K562 (cell line): ENCODE results near the gene SUOX. TPM values are rescaled to one million over a fixed set of nuclear protein-coding genes. Genes with fewer than 3 reads are reported as not detected.

ENCODE experiments used
- ATAC-seq: fragments of 200-7000 bp; cut with Tn5 transposase; 3 replicates; pipeline ENCODE4 v1.9.1; 2020; ENCODE audit warnings: moderate library complexity
- BruUV-seq: library from RNA; stranded (reverse); fragments of 400-500 nt; replicated peaks from 2 replicates; lab custom pipeline; 2021; lab: Mats Ljungman, UMichigan
- CTCF ChIA-PET: fragments of 300-600 bp; formaldehyde crosslinking; extraction: SDS; loops from one replicate; lab custom pipeline; 2021; ENCODE audit warnings: low intra/inter-chr PET ratio; lab: Yijun Ruan, JAX
- POLR2A ChIA-PET: fragments of 300-600, 350-650 bp; sonication (Branson Sonifier 250); formaldehyde crosslinking; extraction: SDS; loops from one replicate; lab custom pipeline; 2021; ENCODE audit warnings: antibody characterized with exemption, inconsistent platforms; lab: Yijun Ruan, JAX
- DNase-seq, 4 experiments: peaks; one replicate each; pipeline versions ENCODE4 v3.0.0 to v3.0.0-alpha.2; 2011 to 2018; ENCODE audit warnings: low spot score in 3 of 4, mixed read lengths in 3 of 4; ENCODE audit errors: extremely low read depth in 1 of 4
- FAIRE-seq: peaks from 2 replicates; lab custom pipeline; 2011; peaks lifted over from hg19 to GRCh38; lab: Jason Lieb, UNC
- H2AFZ ChIP-seq: 2 replicates; pipeline ENCODE4 v1.6.0; 2011; ENCODE audit warnings: low read depth, low read length, control low read depth, inconsistent platforms
- H3K27ac ChIP-seq: fragments of 200-600 bp; 3 replicates; pipeline ENCODE4 v1.8.0; 2011; ENCODE audit warnings: low read depth, mild to moderate bottlenecking, control low read depth, inconsistent platforms, low read length, moderate library complexity, mixed read lengths; ENCODE audit errors: extremely low read depth
- H3K27me3 ChIP-seq, 2 experiments: fragments of 300-600 bp in 1 of 2; 2 replicates in 1 of 2; 3 replicates in 1 of 2; pipeline versions ENCODE4 v1.6.0 to v1.8.0; 2011; ENCODE audit warnings: inconsistent platforms in 2 of 2, low read length in 2 of 2, mild to moderate bottlenecking in 1 of 2, mixed read lengths in 1 of 2, moderate library complexity in 1 of 2; ENCODE audit not compliant: control insufficient read depth in 2 of 2, insufficient read depth in 2 of 2
- H3K36me3 ChIP-seq: fragments of 300-600 bp; 3 replicates; pipeline ENCODE4 v1.8.0; 2011; ENCODE audit warnings: mild to moderate bottlenecking, low read length, inconsistent platforms; ENCODE audit not compliant: control insufficient read depth, insufficient read depth
- H3K4me1 ChIP-seq, 2 experiments: fragments of 200-600 bp in 1 of 2; replicated peaks in 1 of 2; 2 replicates in 1 of 2; 3 replicates in 1 of 2; pipeline versions ENCODE4 v1.5.1 to v1.8.0; 2011; ENCODE audit warnings: inconsistent platforms in 2 of 2, low read length in 2 of 2, mild to moderate bottlenecking in 1 of 2, mixed read lengths in 1 of 2, moderate library complexity in 1 of 2; ENCODE audit not compliant: control insufficient read depth in 2 of 2, insufficient read depth in 2 of 2
- H3K4me2 ChIP-seq: 2 replicates; pipeline ENCODE4 v1.6.1; 2011; ENCODE audit warnings: low read length, control low read depth, inconsistent platforms, mixed read lengths; ENCODE audit not compliant: insufficient read depth
- H3K4me3 ChIP-seq: fragments of 200-600 bp; sonication (generic), shearing (Covaris generic); 2 replicates; pipeline ENCODE4 v1.5.1; 2016; ENCODE audit warnings: control low read depth, inconsistent platforms
- H3K79me2 ChIP-seq: fragments of 200-600 bp; 3 replicates; pipeline ENCODE4 v1.8.0; 2011; ENCODE audit warnings: low read length, inconsistent platforms; ENCODE audit not compliant: control insufficient read depth, insufficient read depth
- H3K9ac ChIP-seq, 2 experiments: 2 replicates each; pipeline versions ENCODE4 v1.6.0 to v1.6.1; 2011; ENCODE audit warnings: low read depth in 2 of 2, low read length in 2 of 2, control low read depth in 1 of 2, inconsistent platforms in 1 of 2, mild to moderate bottlenecking in 1 of 2, mixed read lengths in 1 of 2; ENCODE audit not compliant: insufficient read depth in 1 of 2
- H3K9me1 ChIP-seq: one replicate; pipeline ENCODE4 v1.6.0; 2011; ENCODE audit warnings: inconsistent platforms, mild to moderate bottlenecking, low read length, moderate library complexity; ENCODE audit not compliant: control insufficient read depth, insufficient read depth
- H3K9me3 ChIP-seq: replicated peaks from 2 replicates; pipeline ENCODE4 v1.5.1; 2011; ENCODE audit warnings: low read depth, low read length, inconsistent platforms; ENCODE audit not compliant: control insufficient read depth, insufficient read depth
- H4K20me1 ChIP-seq: replicated peaks from 2 replicates; pipeline ENCODE4 v1.6.1; 2011; ENCODE audit warnings: low read length, inconsistent platforms, mixed read lengths; ENCODE audit not compliant: control insufficient read depth, insufficient read depth
- ADNP ChIP-seq: fragments of 200-800 bp; sonication (Bioruptor generic); IDR thresholded peaks from 2 replicates; pipeline ENCODE4 v1.6.1; 2016; ENCODE audit warnings: missing genetic modification characterization, missing compliant biosample characterization
- CBX3 ChIP-seq, 2 experiments: IDR thresholded peaks; 1 replicate in 1 of 2; 2 replicates in 1 of 2; pipeline ENCODE4 v1.6.1; 2012; ENCODE audit warnings: inconsistent platforms in 2 of 2, low read length in 2 of 2, borderline replicate concordance in 1 of 2, control low read depth in 1 of 2
- ESRRA ChIP-seq: fragments of 450-650 bp; IDR thresholded peaks from 2 replicates; pipeline ENCODE4 v1.6.1; 2014; ENCODE audit warnings: low read depth, mild to moderate bottlenecking, moderate library complexity, borderline replicate concordance
- HEY1 ChIP-seq: fragments of 250-450 bp; sonication (Bioruptor Pico); IDR thresholded peaks from 2 replicates; pipeline ENCODE4 v1.5.0; 2020; ENCODE audit warnings: mild to moderate bottlenecking, moderate library complexity, borderline replicate concordance
- MCM7 ChIP-seq, 2 experiments: fragments of 450-650 bp; IDR thresholded peaks; 2 replicates each; pipeline ENCODE4 v1.6.1; 2016 to 2018
- MTA1 ChIP-seq: fragments of 450-650 bp; IDR thresholded peaks from 2 replicates; pipeline ENCODE4 v1.6.1; 2017; ENCODE audit warnings: borderline replicate concordance
- NCOA4 ChIP-seq: fragments of 450-650 bp; IDR thresholded peaks from 2 replicates; pipeline ENCODE4 v1.6.1; 2018; ENCODE audit warnings: mild to moderate bottlenecking; ENCODE audit not compliant: partially characterized antibody
- NEUROD1 ChIP-seq: fragments of 150-350 bp; IDR thresholded peaks from 2 replicates; pipeline ENCODE4 v1.6.1; 2014; ENCODE audit warnings: borderline replicate concordance, low read length, low read depth; ENCODE audit not compliant: partially characterized antibody
- NFIC ChIP-seq: fragments of 450-650 bp; IDR thresholded peaks from 2 replicates; pipeline ENCODE4 v1.6.1; 2017; ENCODE audit warnings: mild to moderate bottlenecking, inconsistent platforms
- PTBP1 ChIP-seq: fragments of 200-400 bp; formaldehyde crosslinking; IDR thresholded peaks from 2 replicates; pipeline ENCODE4 v1.6.1; 2017; ENCODE audit warnings: low read depth, low read length
- SMARCA4 ChIP-seq: fragments of 450-650 bp; IDR thresholded peaks from 2 replicates; pipeline ENCODE4 v1.6.1; 2016
- ZFP1 ChIP-seq: fragments of 450-650 bp; formaldehyde crosslinking; IDR thresholded peaks from 2 replicates; pipeline ENCODE4 v1.4.0; 2020; ENCODE audit warnings: mild to moderate bottlenecking, mixed read lengths
- ZNF24 ChIP-seq: fragments of 450-650 bp; IDR thresholded peaks from 2 replicates; pipeline ENCODE4 v1.6.1; 2016
- ZNF311 ChIP-seq: fragments of 250-450 bp; sonication (Bioruptor Pico); IDR thresholded peaks from 2 replicates; pipeline ENCODE4 v1.4.0; 2020; ENCODE audit warnings: mild to moderate bottlenecking, moderate library complexity
- WGBS: fragments of 100-300 bp; shearing (Covaris generic); methylation state at CpG from one replicate; pipeline ENCODE4 v1.1.6; 2016; ENCODE audit warnings: low coverage, mixed read lengths; ENCODE audit not compliant: insufficient coverage; ENCODE audit errors: missing lambda C conversion rate; 5-methylcytosine and 5-hydroxymethylcytosine counted together
- in situ Hi-C: fragments of 300-500 bp; cut with MboI; formaldehyde crosslinking; loops from 4 replicates; pipeline ENCODE4 v1.15.0; 2018; ENCODE audit warnings: inconsistent platforms, mixed read lengths
- intact Hi-C: fragments of 100-400 bp; cut with micrococcal nuclease; formaldehyde crosslinking; loops from 2 replicates; pipeline ENCODE4 v1.14.2; 2022
- polyA plus RNA-seq, 8 experiments: library from polyadenylated mRNA; depleted of rRNA in 4 of 8; stranded (reverse) in 5 of 8; unstranded in 3 of 8; fragments of >200 nt; fragmentation: Nextera tagmentation in 2 of 8; fragmentation: Illumina TruSeq in 1 of 8; extraction: Ambion mirVana in 2 of 8; extraction: Trizol in 1 of 8; gene quantifications; 2 replicates each; pipeline versions ENCODE4 v1.2.1 to v1.2.3, GENCODE V29; 2011 to 2014; ENCODE audit warnings: inconsistent platforms in 1 of 8, missing spikeins in 1 of 8
- total RNA-seq, 7 experiments: library from RNA; depleted of rRNA in 6 of 7; stranded (reverse); fragments of >200 nt in 6 of 7; fragmentation: Illumina TruSeq in 2 of 7; extraction: Trizol in 2 of 7; gene quantifications; 2 replicates each; pipeline versions ENCODE4 v1.2.1 to v1.2.3, GENCODE V29; 2011 to 2021; ENCODE audit warnings: low replicate concordance in 1 of 7
- TF ChIP-seq, protein P1 (sequence below), 2 experiments: fragments of 450-650 bp; IDR thresholded peaks; 2 replicates each; pipeline ENCODE4 v1.6.1; 2016
- TF ChIP-seq, protein P2 (sequence below), 3 experiments: IDR thresholded peaks in 2 of 3; conservative IDR thresholded peaks in 1 of 3; 2 replicates each; pipeline ENCODE4 v1.5.1; 2011 to 2012; ENCODE audit warnings: low read length in 3 of 3, mild to moderate bottlenecking in 3 of 3, control low read depth in 2 of 3, improper control_type of control experiment in 1 of 3, inconsistent platforms in 1 of 3, low read depth in 1 of 3, mixed read lengths in 1 of 3, moderate library complexity in 1 of 3; ENCODE audit not compliant: insufficient read depth in 2 of 3
- TF ChIP-seq, protein P3 (sequence below): sonication (generic); formaldehyde crosslinking; IDR thresholded peaks from 2 replicates; pipeline ENCODE4 v1.8.1; 2023; ENCODE audit warnings: mild to moderate bottlenecking, missing genetic modification reagents

The SUOX gene
- total and polyA plus RNA-seq, 9 of the 15 experiments (the other 6 are each of a cell fraction or from before 2014, with no cell fraction given) = 9.2 to 39.7 (median 25.4) TPM

DNA sequence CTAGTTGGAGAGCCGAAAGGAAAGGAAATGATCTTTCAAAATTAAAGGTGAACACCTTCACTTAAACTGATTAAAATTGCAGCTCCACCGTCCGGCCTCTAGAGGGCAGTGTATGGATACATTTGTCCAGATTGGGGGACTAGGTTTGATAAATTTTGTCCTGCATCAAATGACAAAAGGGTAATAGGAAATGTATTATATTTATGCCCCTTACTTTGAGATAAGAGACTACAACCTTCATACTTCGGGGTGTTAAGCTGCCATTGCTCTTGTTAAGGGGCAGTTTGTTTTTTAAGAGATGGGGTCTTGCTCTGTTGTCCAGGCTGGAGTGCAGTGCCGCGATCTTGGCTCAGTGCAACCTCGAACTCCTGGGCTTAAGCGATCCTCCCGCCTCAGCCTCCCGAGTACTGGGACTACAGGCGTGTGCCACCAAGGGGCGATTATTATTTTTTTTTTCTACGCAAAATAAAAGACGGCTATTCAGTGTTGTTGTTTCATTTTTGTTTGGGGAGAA is 818 bp upstream of the SUOX start:
- Histone ChIP-seq H3K4me1 (peaks cover 3 to 19% of the 10 kb centered on the region in 2 experiments; a peak in 4 of 5 replicates), H3K9me1 (no peaks in the 10 kb centered on the region), H3K79me2 (peaks cover 19% of the 10 kb centered on the region), H3K4me3 (peak overlapping the region; percentile 60), H2AFZ (peak overlapping the region; percentile 84; the same call in 1 of the 2 replicates), H3K36me3 (peaks cover 37% of the 10 kb centered on the region; the same call in 2 of the 3 replicates), H3K9ac (peak overlapping the region in 1 of 2 experiments; percentile 83; a peak in 2 of 4 replicates), H3K9me3 (no peaks in the 10 kb centered on the region), H3K4me2 (peak overlapping the region; percentile 100), H3K27me3 (no peaks in the 10 kb centered on the region), H4K20me1 (no peaks in the 10 kb centered on the region), H3K27ac (peak overlapping the region; percentile 74; the same call in 2 of the 3 replicates)
- BruUV-seq = no TSS peak
- POLR2A ChIA-PET = interaction anchor here (0.5 to 5.1 kb wide), 13 partner anchors 11 to 257 kb away, joined by 3 to 31 read pairs (median 4); partner anchors contain the start of genes IKZF4, PA2G4 and RAB5B
- DNase-seq (peak; percentile 55 to 84 (median 58)), ATAC-seq (peak; percentile 39), FAIRE-seq (no peak)
- CTCF ChIA-PET = interaction anchor here (1.0 to 3.7 kb wide), 4 partner anchors 33 to 193 kb away, joined by 3 to 35 read pairs (median 12); partner anchors contain the start of genes RPS26 and SMARCC2
- 10% methylated on average over 14 of the region's 14 CpGs for WGBS
- intact Hi-C loops (loop anchor here (1.0 kb wide), 1 partner anchor 33 kb away; no protein-coding TSS in a partner anchor), in situ Hi-C loops (loop anchor here (5.0 kb wide), 1 partner anchor 36 kb away; no protein-coding TSS in a partner anchor)
- TF ChIP-seq MCM7 (IDR thresholded peaks at IDR 0.05) = 0 out of 4 replicates have a peak, but pooled peaks of 1 of the 2 experiments have one; percentile 13
- no peak for TF ChIP-seq ZNF311 (CRISPR knock-in tag)
- peak; percentile 90 for TF ChIP-seq PTBP1
- TF ChIP-seq SMARCA4 = 0 out of 2 replicates have a peak, but pooled peaks have one; percentile 42
- TF ChIP-seq MTA1 = peak; percentile 67; the same call in 1 of the 2 replicates
- peak; percentile 50; the same call in 1 of the 2 replicates for TF ChIP-seq ZNF24
- TF ChIP-seq NCOA4 = peak; percentile 30
- 0 out of 2 replicates have a peak, but pooled peaks have one; percentile 18 for TF ChIP-seq NFIC
- TF ChIP-seq, protein P1, sequence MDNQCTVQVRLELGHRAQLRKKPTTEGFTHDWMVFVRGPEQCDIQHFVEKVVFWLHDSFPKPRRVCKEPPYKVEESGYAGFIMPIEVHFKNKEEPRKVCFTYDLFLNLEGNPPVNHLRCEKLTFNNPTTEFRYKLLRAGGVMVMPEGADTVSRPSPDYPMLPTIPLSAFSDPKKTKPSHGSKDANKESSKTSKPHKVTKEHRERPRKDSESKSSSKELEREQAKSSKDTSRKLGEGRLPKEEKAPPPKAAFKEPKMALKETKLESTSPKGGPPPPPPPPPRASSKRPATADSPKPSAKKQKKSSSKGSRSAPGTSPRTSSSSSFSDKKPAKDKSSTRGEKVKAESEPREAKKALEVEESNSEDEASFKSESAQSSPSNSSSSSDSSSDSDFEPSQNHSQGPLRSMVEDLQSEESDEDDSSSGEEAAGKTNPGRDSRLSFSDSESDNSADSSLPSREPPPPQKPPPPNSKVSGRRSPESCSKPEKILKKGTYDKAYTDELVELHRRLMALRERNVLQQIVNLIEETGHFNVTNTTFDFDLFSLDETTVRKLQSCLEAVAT (IDR thresholded peaks at IDR 0.05) = peak in 1 of 2 experiments; percentile 45; a peak in 2 of 4 replicates
- TF ChIP-seq ESRRA = peak; percentile 43; the same call in 1 of the 2 replicates
- peak; percentile 93 for TF ChIP-seq ADNP (tag)
- TF ChIP-seq, protein P2, sequence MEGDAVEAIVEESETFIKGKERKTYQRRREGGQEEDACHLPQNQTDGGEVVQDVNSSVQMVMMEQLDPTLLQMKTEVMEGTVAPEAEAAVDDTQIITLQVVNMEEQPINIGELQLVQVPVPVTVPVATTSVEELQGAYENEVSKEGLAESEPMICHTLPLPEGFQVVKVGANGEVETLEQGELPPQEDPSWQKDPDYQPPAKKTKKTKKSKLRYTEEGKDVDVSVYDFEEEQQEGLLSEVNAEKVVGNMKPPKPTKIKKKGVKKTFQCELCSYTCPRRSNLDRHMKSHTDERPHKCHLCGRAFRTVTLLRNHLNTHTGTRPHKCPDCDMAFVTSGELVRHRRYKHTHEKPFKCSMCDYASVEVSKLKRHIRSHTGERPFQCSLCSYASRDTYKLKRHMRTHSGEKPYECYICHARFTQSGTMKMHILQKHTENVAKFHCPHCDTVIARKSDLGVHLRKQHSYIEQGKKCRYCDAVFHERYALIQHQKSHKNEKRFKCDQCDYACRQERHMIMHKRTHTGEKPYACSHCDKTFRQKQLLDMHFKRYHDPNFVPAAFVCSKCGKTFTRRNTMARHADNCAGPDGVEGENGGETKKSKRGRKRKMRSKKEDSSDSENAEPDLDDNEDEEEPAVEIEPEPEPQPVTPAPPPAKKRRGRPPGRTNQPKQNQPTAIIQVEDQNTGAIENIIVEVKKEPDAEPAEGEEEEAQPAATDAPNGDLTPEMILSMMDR (IDR thresholded peaks at IDR 0.05 in 2 of 3, conservative IDR thresholded peaks at IDR 0.05 in 1 of 3; ENCODE audit: insufficient read depth in 2 of 3, low read depth in 1 of 3, low read length in 3 of 3) = peak; percentile 80 to 94 (median 87)
- TF ChIP-seq NEUROD1 = no peak
- TF ChIP-seq, protein P3, sequence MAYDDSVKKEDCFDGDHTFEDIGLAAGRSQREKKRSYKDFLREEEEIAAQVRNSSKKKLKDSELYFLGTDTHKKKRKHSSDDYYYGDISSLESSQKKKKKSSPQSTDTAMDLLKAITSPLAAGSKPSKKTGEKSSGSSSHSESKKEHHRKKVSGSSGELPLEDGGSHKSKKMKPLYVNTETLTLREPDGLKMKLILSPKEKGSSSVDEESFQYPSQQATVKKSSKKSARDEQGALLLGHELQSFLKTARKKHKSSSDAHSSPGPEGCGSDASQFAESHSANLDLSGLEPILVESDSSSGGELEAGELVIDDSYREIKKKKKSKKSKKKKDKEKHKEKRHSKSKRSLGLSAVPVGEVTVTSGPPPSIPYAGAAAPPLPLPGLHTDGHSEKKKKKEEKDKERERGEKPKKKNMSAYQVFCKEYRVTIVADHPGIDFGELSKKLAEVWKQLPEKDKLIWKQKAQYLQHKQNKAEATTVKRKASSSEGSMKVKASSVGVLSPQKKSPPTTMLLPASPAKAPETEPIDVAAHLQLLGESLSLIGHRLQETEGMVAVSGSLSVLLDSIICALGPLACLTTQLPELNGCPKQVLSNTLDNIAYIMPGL (CRISPR knock-in tag) = 0 out of 2 replicates have a peak, but pooled peaks have one; percentile 46
- TF ChIP-seq ZFP1 (CRISPR knock-in tag) = no peak
- TF ChIP-seq HEY1 (CRISPR knock-in tag) = peak; percentile 42; the same call in 1 of the 2 replicates
- no peak for TF ChIP-seq CBX3 (IDR thresholded peaks at IDR 0.05; ENCODE audit: borderline replicate concordance in 1 of 2, low read length in 2 of 2)
